Activated naive CD4-positive, alpha-beta T cell treated with anti-CD3 and anti-CD28 coated beads, Interleukin-2, amount 50 U/mL, for 16 hours (primary cell): ENCODE results near the gene KIF2C.
"Not testable (repeated sequence)": the region's sequence is repeated elsewhere in the genome, so short reads cannot be mapped to it uniquely, and the experiment has no call there.

Experiments used
- DNase-seq: peaks from one replicate; pipeline ENCODE4 v3.0.0-alpha.2; 2020

Gene KIF2C

GRCh38 chr1:44776730-44777068, 37.1 kb downstream of the KIF2C start:
- no peak for DNase-seq

DNA sequence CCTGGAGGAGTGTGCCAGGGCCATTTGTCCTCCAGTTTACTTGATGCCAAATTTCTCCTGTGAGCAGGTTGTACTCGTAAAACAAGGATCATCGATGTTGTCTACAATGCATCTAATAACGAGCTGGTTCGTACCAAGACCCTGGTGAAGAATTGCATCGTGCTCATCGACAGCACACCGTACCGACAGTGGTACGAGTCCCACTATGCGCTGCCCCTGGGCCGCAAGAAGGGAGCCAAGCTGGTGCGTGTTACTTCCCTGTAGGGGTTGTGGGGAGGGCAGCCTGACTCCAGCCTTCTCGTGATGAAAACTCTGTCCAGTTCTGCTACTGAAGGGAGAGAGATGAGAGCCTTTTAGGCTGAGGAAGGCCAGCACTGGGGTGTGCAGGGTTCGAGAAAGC, 37.9 kb downstream of the KIF2C start:
- DNase-seq: no peak

DNA sequence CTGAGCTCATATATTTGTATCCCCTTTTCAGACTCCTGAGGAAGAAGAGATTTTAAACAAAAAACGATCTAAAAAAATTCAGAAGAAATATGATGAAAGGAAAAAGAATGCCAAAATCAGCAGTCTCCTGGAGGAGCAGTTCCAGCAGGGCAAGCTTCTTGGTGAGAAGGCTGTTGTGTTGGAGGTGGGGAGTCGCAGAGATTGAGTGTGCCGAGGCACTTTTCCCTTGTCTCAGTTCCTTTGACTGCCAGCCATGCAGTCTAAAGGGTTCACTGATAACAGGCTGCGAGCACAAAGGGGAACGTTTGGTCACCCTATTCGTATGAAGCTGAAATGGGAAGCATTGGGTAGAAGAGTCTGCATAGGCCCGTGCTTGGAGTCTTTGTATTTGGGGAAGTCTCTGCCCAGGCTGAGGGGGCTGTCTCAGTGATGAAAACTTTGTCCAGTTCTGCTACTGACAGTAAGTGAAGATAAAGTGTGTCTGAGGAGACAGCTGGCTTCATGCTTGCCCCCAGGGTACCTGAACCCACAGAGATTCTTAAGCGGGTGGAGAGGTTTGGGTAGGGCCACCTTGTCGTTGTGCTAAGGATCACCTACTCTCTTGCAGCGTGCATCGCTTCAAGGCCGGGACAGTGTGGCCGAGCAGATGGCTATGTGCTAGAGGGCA, 38.5 kb downstream of the KIF2C start:
- DNase-seq: no peak

DNA sequence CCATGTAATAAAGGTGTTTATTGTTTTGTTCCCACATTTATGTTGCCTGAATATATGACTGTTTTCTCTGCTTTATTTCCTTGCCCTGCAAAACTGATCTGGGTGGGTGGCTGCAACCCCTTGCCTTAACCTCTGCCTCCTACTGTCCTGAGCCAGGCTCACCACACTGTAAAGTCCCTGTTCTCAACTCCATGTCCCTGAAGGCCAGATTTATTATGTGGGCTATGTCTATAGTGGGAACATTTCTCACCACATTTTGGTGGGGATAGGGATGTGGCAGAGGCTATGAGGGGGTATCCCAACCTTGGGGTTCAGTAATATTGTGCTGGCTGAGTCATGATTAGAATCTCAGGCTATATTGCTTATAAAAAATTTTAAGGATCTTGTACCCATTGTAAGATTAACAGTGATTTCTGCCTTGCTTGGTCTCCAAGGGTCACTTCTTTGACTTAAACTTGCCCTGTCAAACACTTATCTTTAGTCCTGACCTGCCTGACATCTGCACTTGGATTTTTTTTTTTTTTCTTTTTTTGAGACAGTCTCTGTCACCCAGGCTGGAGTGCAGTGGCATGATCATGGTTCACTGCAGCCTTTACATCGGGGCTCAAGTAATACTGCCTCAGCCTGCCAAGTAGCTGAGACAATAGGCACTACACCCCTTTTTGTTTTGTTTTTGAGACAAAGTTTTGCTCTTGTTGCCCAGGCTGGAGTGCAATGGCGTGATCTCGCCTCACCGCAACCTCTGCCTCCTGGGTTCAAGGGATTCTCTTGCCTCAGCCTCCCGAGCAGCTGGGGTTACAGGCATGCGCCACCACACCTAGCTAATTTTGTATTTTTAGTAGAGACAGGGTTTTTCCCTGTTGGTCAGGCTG, 39.3 kb downstream of the KIF2C start:
- no peak for DNase-seq

DNA sequence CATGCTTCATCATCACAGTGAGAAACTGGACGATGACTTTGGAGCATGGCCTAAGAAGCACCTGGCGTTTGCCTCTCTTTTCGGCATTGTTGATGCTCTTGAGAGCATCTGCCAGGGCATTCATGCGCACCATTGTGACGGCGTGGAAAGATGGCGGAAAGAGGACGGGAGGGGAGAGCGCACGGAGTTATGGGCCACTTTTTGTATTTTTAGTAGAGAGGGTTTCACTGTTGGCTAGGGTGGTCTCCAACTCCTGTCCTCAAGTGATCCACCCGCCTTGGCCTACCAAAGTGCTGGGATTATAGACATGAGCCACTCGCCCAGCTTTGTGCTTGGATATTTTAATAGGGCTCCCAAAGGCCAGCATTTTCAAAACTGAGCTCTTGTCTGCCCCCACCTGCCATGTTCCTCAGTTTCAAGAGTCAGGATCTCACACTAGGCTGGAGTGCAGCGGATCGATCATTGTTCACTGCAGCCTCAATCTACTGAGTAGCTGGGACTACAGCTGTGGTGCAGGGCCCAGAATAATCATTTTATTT, 41.0 kb downstream of the KIF2C start:
- no peak for DNase-seq

- DNase-seq: no peak
Observed at GRCh38 chr1:44783697-44784093, 44.1 kb downstream of the KIF2C start.

GRCh38 chr1:44784094-44785028, 44.7 kb downstream of the KIF2C start:
- peak; percentile 25 for DNase-seq

GRCh38 chr1:44785029-44785380, 45.4 kb downstream of the KIF2C start:
- DNase-seq: no peak

DNA sequence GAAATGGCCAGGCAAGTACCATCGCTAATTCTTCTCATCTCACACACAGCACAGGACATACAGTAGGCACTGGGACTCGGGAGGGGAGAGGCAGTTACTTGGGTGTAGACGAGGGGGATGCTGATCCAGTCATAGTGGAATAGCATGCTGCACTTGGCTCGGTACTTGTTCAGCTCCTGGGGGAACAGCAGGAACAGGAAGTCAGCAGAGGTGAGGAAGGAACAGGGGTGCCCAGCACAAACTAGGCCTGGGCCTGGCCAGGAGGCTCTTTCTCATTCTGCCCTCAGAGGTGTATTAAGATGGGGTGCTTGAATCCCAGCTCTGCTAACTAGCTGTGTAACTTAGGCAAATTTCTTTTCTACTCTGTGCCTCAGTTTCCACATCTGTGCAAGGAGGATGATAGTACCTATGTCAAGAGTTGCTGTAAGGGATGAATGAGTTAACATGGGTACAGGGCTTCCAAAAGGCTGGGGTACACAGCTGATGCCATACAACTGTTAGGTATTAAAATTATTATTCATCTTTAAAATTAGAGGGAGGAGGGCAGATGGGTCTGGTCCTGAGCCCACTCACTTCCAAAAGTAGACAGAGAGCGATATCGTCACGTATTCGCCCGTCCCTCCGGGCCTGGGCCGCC, 46.0 kb downstream of the KIF2C start:
- DNase-seq: no peak

DNA sequence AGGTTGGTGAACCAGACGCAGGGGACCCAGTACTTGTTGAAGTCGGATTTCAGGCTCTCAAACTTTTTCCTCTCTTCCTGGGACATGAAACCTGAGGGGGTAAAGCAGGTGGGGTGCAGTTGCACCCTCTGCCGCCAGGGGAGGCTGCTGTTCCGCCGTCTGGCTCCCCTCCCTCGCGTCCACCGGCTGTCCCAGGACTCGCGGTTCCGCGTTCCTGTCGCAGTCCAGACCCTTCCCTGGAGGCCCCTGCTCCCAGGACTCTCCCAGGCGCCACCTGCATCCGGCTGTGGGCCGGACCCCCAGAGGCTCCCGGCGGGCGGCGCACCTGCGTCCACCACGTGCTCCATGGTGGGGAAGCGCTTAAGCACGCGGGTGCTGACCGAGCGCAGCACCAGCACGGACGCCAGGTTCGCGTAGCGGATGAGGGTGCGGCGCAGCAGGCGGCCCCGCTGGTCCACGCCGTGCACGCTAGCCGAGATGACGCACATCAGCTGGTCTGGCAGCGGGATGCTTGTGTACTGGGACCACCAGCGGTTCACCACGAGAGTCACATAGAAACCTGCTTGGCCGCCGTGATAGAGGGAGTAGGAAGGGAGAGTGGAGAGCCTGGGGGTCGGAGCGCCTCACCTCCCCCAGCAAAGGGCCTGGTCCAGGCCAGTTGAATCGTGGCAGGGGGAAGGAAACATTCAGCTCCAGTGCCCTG, 46.7 kb downstream of the KIF2C start:
- peak; percentile 80 for DNase-seq

GRCh38 chr1:44786841-44787426, 47.3 kb downstream of the KIF2C start:
- no peak for DNase-seq

GRCh38 chr1:44787506-44787905, 47.9 kb downstream of the KIF2C start:
- no peak for DNase-seq

DNA sequence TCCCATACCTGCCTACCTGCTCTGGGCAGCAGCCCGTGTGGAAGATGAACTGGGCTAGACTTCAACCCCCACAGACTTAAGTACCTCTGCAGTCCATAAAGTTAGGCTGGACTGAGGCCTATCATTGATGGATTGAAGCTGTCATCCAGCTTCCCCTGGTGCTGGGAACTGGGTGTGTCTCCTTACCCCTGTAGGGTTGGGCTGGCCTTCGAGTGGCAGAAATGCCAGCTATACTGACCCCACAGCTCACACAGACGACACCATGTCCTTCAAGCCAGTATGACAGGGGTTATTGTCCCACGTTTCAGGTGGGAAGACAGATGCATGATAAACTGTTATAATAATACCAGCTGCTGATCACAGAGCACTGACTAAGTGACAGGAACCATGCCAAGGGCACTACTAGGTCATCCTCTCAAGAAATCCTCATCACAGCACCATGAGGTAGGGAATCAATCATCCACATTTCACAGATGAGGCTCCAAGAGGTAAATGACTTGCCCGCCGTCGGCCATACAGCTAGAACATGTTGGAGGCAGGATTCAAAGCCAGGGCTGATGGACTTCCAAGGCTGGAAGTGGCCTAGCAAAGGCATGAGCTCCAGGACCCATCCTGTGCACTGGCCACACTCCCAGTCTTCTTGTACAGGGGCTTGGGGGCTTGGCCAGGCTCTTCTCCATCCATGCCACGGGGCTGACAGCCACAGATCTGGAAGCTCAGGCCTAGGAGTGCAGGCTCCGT, 48.7 kb downstream of the KIF2C start, which contains the start of gene BEST4:
Gene BEST4, minus strand, starts transcription at position 51 of the 741 bp plus-strand sequence. CDS start 465 bp downstream, outside the sequence.
- DNase-seq: no peak

DNA sequence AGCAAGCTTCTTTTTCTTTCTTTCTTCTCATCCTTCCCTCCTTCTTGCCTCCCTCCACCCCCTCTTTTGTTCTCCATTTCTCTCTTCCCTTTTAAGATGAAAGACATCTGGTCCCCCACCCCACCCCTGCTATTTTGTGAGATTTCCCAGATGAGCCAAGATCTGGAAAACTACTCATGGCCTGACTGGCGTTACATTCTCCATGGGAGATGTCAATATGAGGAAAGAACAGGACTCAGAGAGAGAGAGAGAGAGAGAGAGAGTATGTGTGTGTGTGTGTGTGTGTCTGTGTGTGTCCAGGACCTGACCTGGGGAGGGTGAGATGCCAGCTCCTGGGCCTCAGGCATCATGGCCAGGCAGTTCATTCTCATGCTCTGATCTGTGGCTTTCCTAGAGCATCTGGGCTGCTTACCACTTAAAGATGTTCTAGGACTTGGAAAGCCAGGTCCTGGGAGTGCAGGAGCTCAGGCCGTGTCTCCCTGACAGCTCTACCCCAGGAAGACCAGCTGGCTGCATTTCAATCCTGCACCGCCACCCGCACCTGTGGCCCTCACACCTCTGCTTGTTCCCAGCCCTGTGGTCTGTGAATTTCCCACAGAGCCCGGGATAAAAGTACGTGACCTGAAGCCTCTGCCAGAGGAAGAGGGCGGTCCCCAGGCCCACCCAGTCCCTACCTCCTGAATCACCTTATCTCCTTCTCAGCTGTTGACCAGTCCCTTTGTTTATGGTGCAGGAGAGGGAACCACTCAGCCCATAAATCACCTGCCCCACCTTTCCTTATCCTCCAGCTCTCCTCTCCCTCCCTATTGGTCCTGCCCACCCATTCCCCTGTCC, 51.5 kb downstream of the KIF2C start:
- no peak for DNase-seq

DNA sequence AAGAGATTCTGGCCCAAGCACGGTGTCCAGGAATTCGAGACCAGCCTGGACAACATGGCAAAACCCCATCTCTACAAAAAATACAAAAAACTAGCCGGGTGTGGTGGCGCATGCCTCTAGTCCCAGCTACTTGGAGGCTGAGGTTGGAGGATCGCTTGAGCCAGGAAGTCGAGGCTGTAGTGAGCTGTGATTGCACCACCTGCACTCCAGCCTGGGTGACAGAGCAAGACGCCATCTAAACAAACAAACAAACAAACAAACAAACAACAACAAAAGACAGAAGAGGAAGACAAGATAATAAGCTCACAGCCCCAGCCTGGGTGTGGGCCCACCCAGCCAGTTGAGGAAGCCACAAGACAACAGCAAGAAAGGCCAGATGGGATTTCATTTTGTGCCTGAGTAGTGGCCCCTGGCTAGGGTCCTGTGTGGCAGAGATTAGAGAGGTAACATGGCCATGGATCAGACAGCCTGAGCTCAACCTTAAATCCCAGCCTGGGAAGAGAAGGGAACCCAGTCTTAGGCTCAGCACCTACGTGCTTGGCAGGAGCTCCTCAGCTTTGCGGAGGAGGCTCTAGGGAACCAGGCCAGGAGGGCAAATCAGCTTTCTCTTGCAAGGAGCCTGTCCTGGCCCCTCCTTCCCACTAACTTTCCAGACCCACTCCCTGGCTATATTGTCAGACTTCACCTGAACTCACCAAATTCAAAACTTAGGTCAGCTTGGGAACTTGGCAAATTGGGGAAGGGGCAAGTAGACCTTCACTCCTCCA, 53.3 kb downstream of the KIF2C start:
- DNase-seq: no peak

GRCh38 chr1:44797886-44798285, 58.2 kb downstream of the KIF2C start:
- not testable (repeated sequence) for DNase-seq

- DNase-seq: no peak
Observed at GRCh38 chr1:44798481-44799365, 59.1 kb downstream of the KIF2C start.
